Tibial artery (tissue), 4 donors: ENCODE measurements around the gene INTS7.
"Not testable (repeated sequence)": the region's sequence is repeated elsewhere in the genome, so short reads cannot be mapped to it uniquely, and the experiment has no call there.

Experiments
- DNase-seq, 2 donors: peaks; one replicate each; pipeline ENCODE4 v3.0.0-alpha.2; 2019
- H3K27ac ChIP-seq, 2 donors: fragments of 200-600 bp; sonication (generic) in 1 of 2; 1 replicate in 1 of 2; 2 replicates in 1 of 2; pipeline ENCODE4 v1.5.1; 2018 to 2019; ENCODE audit warnings: mild to moderate bottlenecking in 1 of 2
- H3K27me3 ChIP-seq, 2 donors: fragments of 200-600 bp; sonication (generic) in 1 of 2; one replicate each; pipeline versions ENCODE4 v1.5.1 to v1.6.0; 2016 to 2019
- H3K36me3 ChIP-seq, 3 donors: fragments of 200-600 bp; sonication (generic) in 2 of 3; one replicate each; pipeline ENCODE4 v1.5.1; 2016 to 2019; ENCODE audit warnings: mild to moderate bottlenecking in 2 of 3
- H3K4me1 ChIP-seq, 4 donors: fragments of 200-600 bp; sonication (generic) in 2 of 4; 1 replicate in 3 of 4; 2 replicates in 1 of 4; pipeline ENCODE4 v1.5.1; 2016 to 2019
- H3K4me3 ChIP-seq, 2 donors: fragments of 200-600 bp; sonication (generic) in 1 of 2; 1 replicate in 1 of 2; 2 replicates in 1 of 2; pipeline ENCODE4 v1.5.1; 2018 to 2019; ENCODE audit warnings: mild to moderate bottlenecking in 2 of 2
- H3K9me3 ChIP-seq, 3 donors: fragments of 200-600 bp; sonication (generic) in 1 of 3; one replicate each; pipeline ENCODE4 v1.5.1; 2016 to 2019
- intact Hi-C: fragments of 100-400 bp; cut with DNase I; formaldehyde crosslinking; loops from one replicate; pipeline ENCODE4 v1.15.0; 2023; ENCODE audit warnings: low total_unique reads
- TF ChIP-seq, protein P1 (sequence below), 2 experiments: fragments of 200-600 bp in 1 of 2; fragments of 450-650 bp in 1 of 2; IDR thresholded peaks; one replicate each; pipeline ENCODE4 v1.5.1; 2017 to 2019; ENCODE audit warnings: antibody characterized with exemption in 2 of 2, mild to moderate bottlenecking in 1 of 2, moderate library complexity in 1 of 2

INTS7 gene

DNA sequence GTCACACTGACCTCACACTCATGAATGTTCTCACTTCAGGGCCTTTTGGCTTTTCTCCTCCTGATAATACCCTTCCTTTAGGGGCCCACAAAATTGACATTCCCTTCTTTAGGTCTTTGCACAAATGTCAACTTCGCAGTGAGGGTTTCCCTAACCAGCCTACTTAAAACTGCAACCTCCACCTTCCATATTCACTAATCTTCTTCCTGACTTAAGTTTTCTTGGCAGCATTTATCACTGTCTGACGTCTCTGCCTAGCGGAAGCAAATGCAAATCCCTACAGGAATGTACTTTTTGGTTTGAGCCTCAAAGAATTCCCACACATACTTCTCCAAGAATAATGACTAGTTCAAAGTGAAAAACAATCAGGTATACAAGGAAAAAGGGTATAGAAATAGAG, 32.8 kb downstream of the INTS7 start:
- Histone ChIP-seq H3K9me3 (peaks cover 0 to 1% (median 0%) of the 10 kb centered on the region in 3 donors), H3K27ac (no peak overlapping the region), H3K27me3 (no peaks in the 10 kb centered on the region), H3K4me1 (no peaks in the 10 kb centered on the region), H3K36me3 (peaks cover 13 to 19% (median 17%) of the 10 kb centered on the region in 3 donors), H3K4me3 (no peak overlapping the region)
- TF ChIP-seq, protein P1, sequence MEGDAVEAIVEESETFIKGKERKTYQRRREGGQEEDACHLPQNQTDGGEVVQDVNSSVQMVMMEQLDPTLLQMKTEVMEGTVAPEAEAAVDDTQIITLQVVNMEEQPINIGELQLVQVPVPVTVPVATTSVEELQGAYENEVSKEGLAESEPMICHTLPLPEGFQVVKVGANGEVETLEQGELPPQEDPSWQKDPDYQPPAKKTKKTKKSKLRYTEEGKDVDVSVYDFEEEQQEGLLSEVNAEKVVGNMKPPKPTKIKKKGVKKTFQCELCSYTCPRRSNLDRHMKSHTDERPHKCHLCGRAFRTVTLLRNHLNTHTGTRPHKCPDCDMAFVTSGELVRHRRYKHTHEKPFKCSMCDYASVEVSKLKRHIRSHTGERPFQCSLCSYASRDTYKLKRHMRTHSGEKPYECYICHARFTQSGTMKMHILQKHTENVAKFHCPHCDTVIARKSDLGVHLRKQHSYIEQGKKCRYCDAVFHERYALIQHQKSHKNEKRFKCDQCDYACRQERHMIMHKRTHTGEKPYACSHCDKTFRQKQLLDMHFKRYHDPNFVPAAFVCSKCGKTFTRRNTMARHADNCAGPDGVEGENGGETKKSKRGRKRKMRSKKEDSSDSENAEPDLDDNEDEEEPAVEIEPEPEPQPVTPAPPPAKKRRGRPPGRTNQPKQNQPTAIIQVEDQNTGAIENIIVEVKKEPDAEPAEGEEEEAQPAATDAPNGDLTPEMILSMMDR (IDR thresholded peaks at IDR 0.05), result no peak
- no peak for DNase-seq
- intact Hi-C loops, result no loop called here

DNA sequence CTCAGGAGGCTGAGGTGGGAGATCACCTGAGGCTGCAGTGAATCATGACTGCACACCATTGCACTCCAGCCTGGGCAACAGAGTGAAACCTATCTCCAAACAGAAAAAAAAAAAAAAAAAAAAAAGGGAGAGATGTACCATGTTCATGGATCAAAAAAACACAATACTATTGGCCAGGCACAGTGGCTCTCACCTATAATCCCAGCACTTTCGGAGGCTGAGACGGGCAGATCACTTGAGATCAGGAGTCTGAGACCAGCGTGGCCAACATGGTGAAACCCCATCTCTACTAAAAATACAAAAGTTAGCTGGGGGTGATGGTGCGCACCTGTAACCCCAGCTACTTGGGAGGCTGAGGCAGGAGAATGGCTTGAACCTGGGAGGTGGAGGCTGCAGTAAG, 37.9 kb downstream of the INTS7 start:
- DNase-seq, H3K27me3 ChIP-seq, H3K27ac ChIP-seq, H3K4me1 ChIP-seq, intact Hi-C loops, H3K4me3 ChIP-seq, H3K9me3 ChIP-seq: not testable (repeated sequence)
- H3K36me3 ChIP-seq, result peaks cover 9 to 18% (median 16%) of the 10 kb centered on the region in 3 donors

DNA sequence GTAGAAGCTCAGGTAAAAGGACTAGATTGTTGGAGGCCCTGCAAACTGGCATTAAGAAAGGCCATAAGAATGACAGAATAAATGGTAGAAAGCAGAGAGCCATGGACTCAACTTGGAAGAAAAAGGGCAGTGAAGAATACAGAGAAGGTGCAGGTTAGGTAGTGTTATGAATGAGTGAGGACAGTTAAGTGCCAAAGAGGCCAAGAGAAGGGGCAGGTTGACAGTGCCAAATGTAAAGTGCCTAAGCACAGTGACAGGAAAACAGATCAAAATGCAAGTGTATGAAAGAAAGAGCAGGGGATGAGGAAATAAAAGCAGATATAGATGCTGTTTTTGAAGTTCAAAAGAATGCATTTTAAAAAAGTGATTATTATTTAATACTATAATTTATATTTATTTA, 43.7 kb downstream of the INTS7 start:
- Histone ChIP-seq H3K4me3 (no peak overlapping the region), H3K27me3 (no peaks in the 10 kb centered on the region), H3K36me3 (peaks cover 2 to 10% (median 2%) of the 10 kb centered on the region in 3 donors), H3K27ac (no peak overlapping the region), H3K9me3 (no peaks in the 10 kb centered on the region), H3K4me1 (no peaks in the 10 kb centered on the region)
- TF ChIP-seq, protein P1 (IDR thresholded peaks at IDR 0.05), result no peak
- DNase-seq, result no peak
- intact Hi-C loops, result no loop called here

DNA sequence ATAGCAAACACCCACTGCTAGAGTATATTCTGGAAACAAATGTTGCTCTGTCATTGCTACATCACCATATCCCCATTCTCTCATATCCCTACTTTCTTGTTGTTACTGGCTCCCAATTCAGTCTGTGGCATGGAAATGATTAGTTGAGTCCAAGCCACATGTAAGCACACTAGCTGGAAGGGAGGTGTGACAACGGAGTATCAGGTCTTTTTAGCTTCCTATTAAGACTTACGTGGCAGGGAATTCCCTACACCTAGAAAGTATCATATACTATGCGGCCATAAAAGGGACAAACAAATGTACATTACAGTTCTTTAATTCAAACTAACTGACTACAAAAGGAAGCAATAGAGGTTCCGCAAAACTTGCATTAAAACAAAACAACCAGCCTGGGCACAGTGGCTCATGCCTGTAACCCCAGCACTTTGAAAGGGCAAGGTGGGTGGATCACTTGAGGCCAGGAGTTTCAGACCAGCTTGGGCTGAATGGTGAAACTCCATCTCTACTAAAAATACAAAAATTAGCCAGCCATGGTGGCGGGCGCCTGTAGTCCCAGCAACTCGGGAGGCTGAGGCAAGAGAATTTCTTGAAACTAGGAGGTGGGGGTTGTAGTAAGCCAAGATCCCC, 48.6 kb downstream of the INTS7 start:
- H3K27ac ChIP-seq, result no peak overlapping the region
- H3K4me1 ChIP-seq, result no peaks in the 10 kb centered on the region
- intact Hi-C loops, result no loop called here
- H3K36me3 ChIP-seq, result peaks cover 0 to 22% (median 10%) of the 10 kb centered on the region in 3 donors
- H3K4me3 ChIP-seq, result no peak overlapping the region
- no peak for DNase-seq
- H3K27me3 ChIP-seq, result no peaks in the 10 kb centered on the region
- TF ChIP-seq, protein P1 (IDR thresholded peaks at IDR 0.05), result no peak
- no peaks in the 10 kb centered on the region for H3K9me3 ChIP-seq

DNA sequence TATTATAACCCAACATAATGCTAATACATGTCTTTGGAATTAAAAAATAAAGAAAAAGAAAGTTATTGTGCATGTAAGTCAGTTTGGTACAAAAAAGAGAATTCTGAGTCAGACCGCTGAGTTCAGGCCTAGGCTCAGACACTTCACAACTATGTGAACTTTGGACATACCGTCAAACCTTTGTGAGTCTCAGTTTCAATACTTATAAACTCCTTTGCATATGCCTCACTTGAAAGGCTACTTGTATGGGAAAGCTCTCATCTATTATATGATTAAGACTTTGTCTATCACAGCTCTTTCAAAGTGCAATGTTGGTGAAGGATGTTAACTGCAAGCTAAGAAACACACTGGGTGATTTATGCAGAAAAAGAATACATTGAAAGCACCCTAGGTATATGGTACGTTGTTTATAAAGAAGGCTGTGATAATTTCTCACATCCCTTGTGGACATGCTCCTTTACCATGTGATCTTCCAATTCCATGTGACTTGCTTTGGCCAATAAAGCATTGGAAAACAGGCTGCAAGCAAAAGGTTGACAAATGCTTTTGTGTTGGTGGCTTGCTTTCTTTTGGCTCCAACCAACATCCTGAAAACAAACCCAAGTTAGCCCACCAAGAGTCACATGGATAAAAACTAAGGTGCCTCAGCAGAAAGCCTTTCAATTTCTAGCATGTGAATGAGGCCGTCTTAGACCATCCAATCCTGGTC, 49.6 kb downstream of the INTS7 start:
- Histone ChIP-seq H3K4me3 (no peak overlapping the region), H3K4me1 (no peaks in the 10 kb centered on the region), H3K27ac (no peak overlapping the region), H3K9me3 (no peaks in the 10 kb centered on the region), H3K27me3 (no peaks in the 10 kb centered on the region), H3K36me3 (peaks cover 1 to 22% (median 10%) of the 10 kb centered on the region in 3 donors)
- intact Hi-C loops, result no loop called here
- no peak for DNase-seq
- TF ChIP-seq, protein P1 (IDR thresholded peaks at IDR 0.05), result no peak

DNA sequence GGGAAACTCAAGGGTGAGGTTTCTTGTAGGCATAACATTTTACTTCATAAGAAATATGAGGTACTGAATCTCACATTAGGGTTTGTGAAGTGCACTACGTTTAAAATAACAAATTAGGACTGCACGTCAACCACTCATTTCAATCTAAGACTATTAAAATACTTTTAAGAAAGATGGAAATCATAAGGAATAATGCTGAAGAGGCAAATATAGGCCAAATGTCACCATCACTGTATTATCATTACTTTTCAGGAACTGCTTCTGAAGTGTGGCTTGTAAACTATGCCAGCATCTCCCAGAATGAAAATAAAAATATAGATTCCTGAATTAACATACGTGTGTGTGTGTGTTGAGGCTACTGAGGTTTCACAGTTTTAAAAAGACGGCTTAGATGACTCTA, 56.8 kb downstream of the INTS7 start:
- intact Hi-C loops, result no loop called here
- Histone ChIP-seq H3K27ac (no peak overlapping the region), H3K27me3 (no peaks in the 10 kb centered on the region), H3K4me1 (peaks cover 0 to 20% (median 5%) of the 10 kb centered on the region in 4 donors), H3K36me3 (peaks cover 3 to 13% (median 12%) of the 10 kb centered on the region in 3 donors), H3K4me3 (no peak overlapping the region), H3K9me3 (no peaks in the 10 kb centered on the region)
- TF ChIP-seq, protein P1 (IDR thresholded peaks at IDR 0.05), result no peak
- no peak for DNase-seq
